LHCN-M2 (cell line): Measurements from ENCODE around the gene RAB43. TPM values are rescaled to one million over a fixed set of nuclear protein-coding genes. Genes with fewer than 3 reads are reported as not detected.
"Not testable (repeated sequence)": the region's sequence is repeated elsewhere in the genome, so short reads cannot be mapped to it uniquely, and the experiment has no call there.

Source experiments
- DNase-seq: peaks from one replicate; pipeline ENCODE4 v3.0.0-alpha.2; 2012; ENCODE audit warnings: low read depth
- total RNA-seq: library from RNA; depleted of rRNA; stranded (reverse); fragments of >200 nt; gene quantifications from 2 replicates; pipeline ENCODE4 v1.2.3, GENCODE V29; 2014

RAB43 gene
- total RNA-seq, 1 experiment from 2014 or later: 16.3 TPM

GRCh38 chr3:129100274-129100673, 21.3 kb downstream of the RAB43 start:
- no peak for DNase-seq

- DNase-seq: no peak
Measured at GRCh38 chr3:129095285-129095684, 26.3 kb downstream of the RAB43 start.

- DNase-seq: not testable (repeated sequence)
Measured at GRCh38 chr3:129088312-129088711, 33.3 kb downstream of the RAB43 start.

- DNase-seq: not testable (repeated sequence)
Measured at GRCh38 chr3:129087904-129088303, 33.7 kb downstream of the RAB43 start.

GRCh38 chr3:129087138-129087702, 34.4 kb downstream of the RAB43 start:
- no peak for DNase-seq

- no peak for DNase-seq
Measured at GRCh38 chr3:129085818-129086217, 35.8 kb downstream of the RAB43 start.

GRCh38 chr3:129085165-129085715, 36.4 kb downstream of the RAB43 start:
- DNase-seq: no peak

- DNase-seq: no peak
Measured at GRCh38 chr3:129084501-129084900, 37.1 kb downstream of the RAB43 start.

- DNase-seq: no peak
Measured at GRCh38 chr3:129082026-129082425, 39.6 kb downstream of the RAB43 start.

- DNase-seq: no peak
Measured at GRCh38 chr3:129081503-129081902, 40.1 kb downstream of the RAB43 start.

GRCh38 chr3:129078510-129078909, 43.1 kb downstream of the RAB43 start:
- DNase-seq: no peak

- DNase-seq: no peak
Measured at GRCh38 chr3:129077222-129077621, 44.4 kb downstream of the RAB43 start.

- no peak for DNase-seq
Measured at GRCh38 chr3:129070086-129070885, 51.3 kb downstream of the RAB43 start.

- not testable (repeated sequence) for DNase-seq
Measured at GRCh38 chr3:129069313-129070085, 52.1 kb downstream of the RAB43 start.

- no peak for DNase-seq
Measured at GRCh38 chr3:129068291-129068886, 53.2 kb downstream of the RAB43 start.

- DNase-seq: not testable (repeated sequence)
Measured at GRCh38 chr3:129067719-129068118, 53.9 kb downstream of the RAB43 start.

- DNase-seq: no peak
Measured at GRCh38 chr3:129065720-129066073, 55.9 kb downstream of the RAB43 start.

GRCh38 chr3:129065016-129065719, 56.4 kb downstream of the RAB43 start:
- no peak for DNase-seq

- DNase-seq: no peak
Measured at GRCh38 chr3:129063841-129064482, 57.6 kb downstream of the RAB43 start.

- no peak for DNase-seq
Measured at GRCh38 chr3:129063091-129063640, 58.4 kb downstream of the RAB43 start.
